ENCODE data around the gene SNN.

SNN gene

DNA sequence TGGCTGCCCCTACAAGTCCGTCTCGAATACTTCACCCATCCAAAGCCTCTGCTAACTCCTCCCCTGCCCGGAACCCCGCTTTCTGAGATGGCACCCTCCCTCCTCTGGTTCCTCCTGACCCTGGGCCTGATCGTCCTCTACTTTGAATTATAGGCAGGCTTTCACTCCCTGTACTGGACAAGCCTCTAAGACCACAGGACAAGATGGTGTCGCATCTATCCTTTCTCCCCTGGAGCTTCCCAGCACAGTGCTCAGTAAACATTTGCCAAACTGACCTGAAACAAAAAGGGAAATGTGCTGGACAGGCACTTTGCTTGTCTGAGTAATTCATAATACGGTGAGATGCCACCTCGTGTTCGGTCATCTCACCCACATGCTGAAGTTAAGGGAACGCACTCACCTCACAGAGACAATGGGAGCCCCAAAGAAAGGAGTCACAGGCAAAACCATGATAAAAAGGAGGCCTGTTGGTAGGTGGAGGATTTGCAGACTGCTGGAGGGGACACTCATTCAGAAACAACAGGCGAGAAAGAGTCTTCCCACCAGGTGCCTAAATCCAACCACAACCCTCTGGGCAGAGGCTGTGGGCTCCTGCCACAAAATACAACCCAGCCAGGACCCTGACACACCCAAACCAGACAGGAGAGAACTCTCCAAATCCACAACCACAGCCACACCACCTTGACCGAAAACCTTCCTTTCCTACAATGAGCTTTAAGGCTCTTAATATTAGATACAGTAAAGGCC is 28.2 kb downstream of the SNN start:
- in situ Hi-C loops (cut with MboI; ENCODE audit: low sequenced_read_pairs), result no loop called here

DNA sequence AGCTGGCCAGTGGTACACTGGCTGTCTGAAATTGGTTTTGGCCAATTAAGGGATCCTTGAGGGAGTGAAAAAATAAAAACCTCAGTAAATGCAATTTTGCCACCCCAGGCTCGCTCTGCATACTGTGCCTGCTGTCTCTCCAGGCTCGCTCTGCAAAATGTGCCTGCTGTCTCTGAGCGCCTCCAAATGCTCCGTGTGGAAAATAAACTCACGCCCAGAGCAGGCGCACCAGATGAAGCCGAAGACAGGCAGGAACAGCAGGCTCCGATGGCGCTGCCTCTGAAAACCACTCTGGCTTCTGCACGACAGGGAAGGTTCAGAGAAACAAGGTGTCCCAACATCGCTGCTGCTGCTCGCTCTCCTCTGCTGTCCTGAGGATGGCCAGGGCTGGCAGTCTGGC is 29.1 kb downstream of the SNN start:
- in situ Hi-C loops (cut with MboI; ENCODE audit: low sequenced_read_pairs), result no loop called here

DNA sequence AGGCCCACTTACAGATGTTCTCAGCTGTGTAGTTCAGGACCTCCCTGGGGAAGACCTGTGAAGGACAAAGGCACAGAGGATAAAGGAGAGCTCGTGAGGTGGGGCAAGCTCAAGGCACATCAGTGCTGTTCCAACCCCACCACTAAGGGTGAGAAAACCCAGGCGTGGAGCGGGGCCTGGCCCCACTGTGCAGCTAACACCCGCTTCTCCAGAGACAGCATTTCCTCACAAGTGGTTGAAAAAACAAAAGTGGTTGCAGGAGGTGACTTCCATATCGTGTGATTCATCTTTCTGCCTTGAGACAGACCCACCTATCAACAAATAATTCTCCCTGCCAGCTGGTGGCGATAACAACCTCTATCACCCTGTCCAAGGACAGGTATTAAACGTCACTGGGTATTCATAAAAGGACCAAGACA is 30.0 kb downstream of the SNN start:
- in situ Hi-C loops (cut with MboI; ENCODE audit: low sequenced_read_pairs), result no loop called here

DNA sequence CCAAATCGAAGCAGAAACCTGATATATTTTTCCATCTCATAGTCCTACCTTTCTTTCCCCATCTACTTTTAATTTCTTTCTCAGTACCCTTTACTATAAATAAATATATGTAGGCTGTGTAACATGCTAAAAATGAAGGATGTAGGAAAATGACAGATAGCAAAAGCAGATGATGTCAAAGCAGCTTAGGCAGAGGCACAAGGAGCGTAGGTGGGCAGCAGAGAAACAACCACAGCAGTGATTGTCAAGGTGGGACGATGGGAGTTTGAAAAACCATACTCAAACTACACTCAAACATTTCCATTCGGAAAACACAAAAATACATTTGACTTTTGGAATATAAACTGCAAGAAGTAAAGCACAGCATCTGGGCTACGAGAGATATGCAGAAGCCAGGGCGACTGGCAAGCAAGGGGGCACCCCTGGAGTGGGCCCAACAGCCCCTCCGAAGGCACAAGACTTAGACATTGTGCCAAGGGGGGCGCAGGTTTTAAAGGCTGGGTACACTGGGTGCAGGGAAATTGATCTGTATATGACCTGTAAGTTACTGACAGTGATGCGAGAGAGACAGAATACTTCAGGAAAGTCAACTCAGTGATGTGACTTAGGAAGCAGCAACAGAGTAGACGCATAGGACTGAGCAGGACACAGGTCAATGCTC is 31.1 kb downstream of the SNN start:
- in situ Hi-C loops (cut with MboI; ENCODE audit: low sequenced_read_pairs), result no loop called here

DNA sequence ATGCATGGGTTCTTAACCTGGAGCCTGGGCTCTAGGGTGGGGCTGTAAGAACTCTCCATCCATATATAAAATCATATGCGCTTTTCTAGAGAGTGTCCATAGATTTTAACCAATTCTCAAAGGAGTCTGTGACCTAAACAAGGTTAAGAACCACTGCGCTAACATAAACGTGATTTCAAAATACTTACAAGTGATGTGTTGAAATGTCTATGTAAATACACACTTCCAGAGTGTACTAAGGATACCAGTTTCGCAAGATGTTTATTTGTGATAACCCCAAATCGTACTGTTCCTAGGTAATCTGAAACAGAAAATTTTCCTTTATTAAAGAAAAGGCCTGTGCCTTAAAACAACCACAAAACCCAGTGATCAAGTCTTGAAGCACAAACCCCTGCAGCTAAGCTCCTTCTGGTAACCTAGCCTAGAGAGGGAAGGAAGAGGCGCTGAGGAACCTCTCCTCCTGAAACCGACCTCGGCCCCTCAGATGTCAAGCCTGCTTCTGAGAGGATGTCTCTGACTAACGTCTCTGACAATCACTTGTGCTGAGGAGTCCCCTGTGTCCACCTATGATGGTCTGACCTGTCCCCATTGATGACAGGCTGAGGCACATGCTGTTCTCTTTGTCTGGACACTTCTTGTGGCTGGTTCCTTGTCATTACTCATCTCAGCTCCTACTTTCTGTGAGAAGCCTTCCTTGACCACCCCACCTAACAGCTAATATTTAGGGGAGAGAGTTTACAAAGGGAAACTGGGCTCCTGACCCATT is 32.2 kb downstream of the SNN start:
- in situ Hi-C loops (cut with MboI; ENCODE audit: low sequenced_read_pairs), result no loop called here

DNA sequence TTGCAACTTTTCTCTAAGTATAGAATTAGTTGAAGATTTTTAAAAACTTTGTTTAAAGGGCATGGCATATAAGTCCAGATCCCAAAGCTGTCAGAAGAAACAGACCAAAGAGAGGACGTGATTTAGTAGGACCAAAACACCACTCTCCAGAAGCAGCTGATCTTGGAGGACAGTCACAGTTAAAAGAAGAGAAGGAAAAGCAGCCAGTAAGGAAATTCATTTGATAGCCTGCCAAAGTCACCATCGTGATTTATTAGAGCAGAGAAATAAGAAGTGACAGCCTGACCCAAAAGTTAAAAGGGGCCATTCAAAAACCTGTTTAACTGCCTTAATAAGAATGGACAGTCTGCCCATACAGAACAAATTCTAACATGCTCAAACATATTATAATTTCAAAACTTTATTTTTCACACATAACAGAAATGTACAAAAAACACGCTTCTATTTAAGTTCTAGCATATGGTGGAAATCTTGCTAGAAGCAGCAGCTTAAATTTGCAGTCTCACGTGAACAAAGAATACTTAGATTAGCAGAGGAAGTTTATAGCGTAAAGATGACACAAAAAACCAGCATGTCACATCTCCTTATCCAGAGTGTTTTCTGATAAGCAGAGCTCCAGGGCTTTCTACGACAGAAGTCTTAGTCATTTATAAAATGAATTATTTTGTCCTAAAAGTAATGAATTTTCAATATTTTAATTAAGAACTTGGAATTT is 37.2 kb downstream of the SNN start:
- in situ Hi-C loops (cut with MboI; ENCODE audit: low sequenced_read_pairs), result no loop called here

DNA sequence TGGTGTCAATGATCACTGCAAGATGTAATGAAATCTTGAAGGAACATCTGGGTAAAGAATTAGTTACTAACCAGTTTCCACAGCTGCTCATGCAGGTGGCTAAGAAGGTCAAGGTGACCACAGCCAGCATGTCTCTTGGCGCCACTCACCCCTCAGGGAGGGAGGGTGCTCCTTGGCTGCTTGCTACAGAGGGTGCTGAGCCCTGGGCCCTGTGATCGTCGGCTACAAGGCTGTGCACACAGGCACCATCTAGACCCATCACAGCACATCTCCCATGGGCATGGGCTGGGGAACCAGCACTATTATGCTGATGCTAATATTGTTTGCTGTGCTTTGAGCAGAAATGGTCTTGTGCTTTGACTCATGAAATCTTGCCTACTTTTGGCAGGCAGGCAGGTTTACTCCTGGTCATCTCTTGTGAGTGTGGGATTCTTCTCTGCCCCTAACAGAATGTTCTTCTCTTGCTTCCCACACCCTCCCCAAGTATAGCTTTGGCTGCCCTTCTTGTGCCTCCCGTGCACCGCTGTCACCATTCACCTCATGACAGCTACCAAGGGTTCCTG is 38.0 kb downstream of the SNN start:
- in situ Hi-C loops (cut with MboI; ENCODE audit: low sequenced_read_pairs), result no loop called here

DNA sequence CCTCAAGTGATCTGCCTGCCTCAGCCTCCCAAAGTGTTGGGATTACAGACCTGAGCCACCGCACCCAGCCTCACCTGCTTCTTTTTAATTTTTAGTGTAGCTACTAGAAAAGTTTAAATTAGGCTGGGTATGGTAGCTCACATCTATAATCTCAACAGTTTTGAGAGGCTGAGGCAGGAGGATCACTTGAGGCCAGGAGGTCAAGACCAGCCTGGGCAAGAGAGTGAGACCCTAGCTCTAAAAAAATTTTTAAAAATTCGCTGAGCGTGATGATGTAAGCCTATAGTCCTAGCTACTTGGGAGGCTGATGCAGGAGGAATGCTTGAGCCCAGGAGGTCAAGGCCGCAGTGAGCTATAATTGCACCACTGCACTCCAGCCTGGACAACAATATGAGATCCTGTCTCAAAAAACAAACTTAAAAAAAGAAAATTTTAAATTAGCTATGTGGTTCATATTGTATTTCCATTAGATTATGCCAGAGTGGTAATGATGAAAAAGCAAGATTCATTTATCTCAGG is 39.5 kb downstream of the SNN start:
- in situ Hi-C loops (cut with MboI; ENCODE audit: low sequenced_read_pairs), result no loop called here

DNA sequence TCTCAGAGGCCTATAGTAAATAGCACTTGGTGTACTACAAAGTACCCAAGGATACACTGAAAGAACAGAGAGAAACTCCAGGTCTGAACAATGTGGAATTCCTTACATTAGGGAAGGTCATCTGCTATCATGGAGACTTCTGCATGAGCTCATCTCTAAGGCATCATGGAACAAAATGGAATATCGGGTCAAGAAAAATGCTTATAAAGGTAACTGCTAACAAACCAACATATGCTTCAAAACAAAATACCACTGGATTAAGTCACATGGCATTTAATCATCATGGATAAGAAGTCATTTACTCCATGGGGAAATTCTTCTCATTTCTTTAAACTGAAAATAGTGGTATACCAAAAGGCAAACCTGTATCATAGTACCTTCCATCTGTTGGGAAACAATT is 40.2 kb downstream of the SNN start:
- in situ Hi-C loops (cut with MboI; ENCODE audit: low sequenced_read_pairs), result no loop called here

DNA sequence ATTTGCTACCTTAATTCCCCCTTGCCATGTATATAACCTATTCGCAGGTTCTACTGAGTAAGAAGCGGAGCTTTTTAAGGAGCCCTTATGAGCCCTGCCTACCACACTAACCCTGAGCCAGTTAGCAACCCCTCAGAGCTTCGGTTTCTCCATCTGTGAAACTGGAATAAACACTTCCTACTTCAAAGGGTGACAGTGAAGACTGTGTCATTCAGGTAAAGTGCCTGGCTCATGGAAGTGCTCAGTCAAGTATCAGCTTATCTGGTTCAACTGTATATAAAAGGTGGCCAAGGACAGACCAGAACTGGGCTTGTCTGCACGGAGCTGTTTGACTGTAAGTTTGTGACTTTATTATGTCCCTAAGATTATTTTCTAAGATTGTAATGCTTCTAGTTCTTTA is 43.4 kb downstream of the SNN start:
- in situ Hi-C loops (cut with MboI; ENCODE audit: low sequenced_read_pairs), result no loop called here

DNA sequence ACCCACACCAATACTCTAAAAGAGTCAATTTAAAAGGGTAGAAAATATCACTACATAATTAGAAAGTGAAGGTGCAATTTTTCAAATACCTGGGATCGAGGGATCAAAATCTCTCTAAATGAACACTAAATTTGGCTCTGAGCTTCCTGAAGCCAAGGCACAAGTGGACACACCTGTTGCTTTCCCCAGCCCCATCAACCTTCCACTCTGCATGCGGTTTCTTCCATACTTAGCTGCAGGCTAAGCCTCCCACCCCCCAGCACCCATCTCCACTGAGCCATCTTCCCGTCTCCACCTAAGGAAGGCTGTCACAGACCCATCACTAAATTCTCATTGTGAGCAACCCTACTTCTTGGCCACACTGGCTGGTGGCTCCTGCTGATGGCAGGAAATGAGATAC is 43.9 kb downstream of the SNN start:
- in situ Hi-C loops (cut with MboI; ENCODE audit: low sequenced_read_pairs), result no loop called here

DNA sequence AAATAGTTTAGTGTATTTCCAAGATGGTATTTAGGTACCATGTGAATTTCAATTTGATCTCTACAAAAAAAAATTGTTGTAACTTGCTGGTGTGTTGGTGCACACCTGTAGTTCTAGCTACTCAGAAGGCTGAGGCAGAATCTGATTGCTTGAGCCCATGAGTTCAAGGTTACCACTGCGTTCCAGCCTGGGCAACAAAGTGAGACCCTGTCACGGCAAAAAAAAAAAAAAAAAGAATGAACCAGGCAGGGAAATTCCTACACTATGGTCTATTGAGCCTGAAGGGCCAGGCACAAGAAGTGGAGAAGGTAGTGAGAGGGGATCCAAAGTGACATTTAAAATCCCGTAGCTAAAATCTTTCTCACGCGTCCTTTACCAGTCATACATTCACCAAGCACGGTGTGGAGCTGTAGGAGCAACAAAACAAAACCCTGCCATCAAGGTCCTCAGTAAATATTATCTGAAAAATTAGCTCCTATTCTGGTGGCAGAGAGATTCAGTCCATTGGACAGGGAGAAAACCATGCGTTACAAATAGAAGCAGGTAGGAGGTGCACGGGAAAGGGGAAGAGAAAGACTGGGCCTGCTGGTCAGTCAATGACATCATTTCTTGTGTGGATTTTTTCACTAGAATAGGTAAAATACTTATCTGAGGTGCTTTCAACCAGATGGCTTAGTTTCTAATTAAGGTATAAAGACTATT is 47.1 kb downstream of the SNN start:
- in situ Hi-C loops (cut with MboI; ENCODE audit: low sequenced_read_pairs), result no loop called here

DNA sequence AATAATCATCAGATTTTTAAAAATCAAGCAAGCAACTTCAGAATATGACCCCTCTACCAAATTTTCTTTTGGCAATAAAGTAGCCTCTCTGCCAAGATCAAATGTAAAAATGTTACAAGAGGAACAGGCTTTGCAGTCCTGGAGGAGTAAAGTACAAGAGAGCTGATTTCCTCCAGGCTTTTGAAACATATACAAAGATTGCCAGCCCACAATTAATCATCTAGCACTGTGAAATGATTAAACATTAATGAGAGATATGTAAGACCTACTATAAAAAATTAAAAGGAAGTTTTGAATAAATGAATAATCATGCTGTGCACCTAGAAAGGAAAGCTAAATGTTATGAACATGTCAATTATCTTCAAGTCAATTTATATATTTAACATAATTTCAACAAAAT is 48.1 kb downstream of the SNN start:
- in situ Hi-C loops (cut with MboI; ENCODE audit: low sequenced_read_pairs), result no loop called here

DNA sequence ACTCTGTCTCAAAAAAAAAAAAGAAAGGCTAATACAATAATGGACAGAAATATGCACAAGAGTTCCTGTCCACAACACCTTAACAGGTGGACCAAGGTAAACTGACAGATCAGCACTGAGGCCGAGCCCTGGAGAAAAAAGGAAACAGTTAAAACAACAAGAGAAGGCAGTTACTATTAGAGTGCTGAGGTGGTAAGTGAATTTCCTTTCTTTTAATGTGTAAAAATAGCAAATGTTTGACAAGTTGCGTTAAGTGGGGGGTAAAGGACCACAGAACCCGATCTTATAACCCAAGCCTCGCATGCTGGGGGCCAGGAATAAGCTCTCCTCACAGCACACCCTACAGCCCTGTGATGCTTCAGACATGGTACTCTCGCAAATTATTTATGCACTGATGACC is 49.6 kb downstream of the SNN start:
- in situ Hi-C loops (cut with MboI; ENCODE audit: low sequenced_read_pairs), result no loop called here

DNA sequence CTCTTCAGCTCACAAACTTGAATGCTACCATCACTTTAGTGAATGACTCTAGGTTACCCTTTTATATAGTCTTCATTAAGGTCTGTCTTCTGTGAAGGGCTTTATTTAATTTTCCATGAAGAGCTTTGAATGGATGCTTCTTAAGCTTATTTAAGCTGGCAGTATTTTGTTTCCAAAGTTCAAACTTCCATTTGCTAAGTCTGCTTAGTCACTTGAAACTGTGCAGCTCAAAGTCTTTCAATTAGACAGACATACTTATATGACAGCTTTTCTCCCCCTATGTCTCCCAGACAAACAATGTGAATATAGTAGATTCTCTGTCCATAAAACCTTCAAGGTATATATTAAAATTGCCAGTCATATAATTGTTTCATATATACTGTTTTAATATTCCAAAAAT is 50.9 kb downstream of the SNN start:
- in situ Hi-C loops (cut with MboI; ENCODE audit: low sequenced_read_pairs), result no loop called here

DNA sequence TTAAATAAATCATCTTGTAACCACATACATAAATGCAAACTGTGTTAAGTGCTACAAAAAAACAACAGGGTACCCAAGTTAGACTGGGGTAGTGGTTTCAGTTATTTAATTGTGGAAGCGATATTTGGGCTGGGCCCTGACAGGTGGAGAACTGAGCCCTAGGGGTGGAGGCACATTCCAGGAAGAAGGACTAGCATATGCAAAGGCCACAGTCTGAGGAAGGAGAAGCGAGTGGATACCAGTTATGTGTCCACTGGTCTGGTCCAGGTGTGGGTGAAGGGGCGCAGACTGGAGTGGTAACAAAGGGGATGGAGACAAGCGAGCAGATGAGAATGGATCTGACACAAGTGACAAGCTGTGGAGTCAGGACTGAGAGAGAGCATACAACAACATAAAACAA is 51.5 kb downstream of the SNN start:
- in situ Hi-C loops (cut with MboI; ENCODE audit: low sequenced_read_pairs), result no loop called here

DNA sequence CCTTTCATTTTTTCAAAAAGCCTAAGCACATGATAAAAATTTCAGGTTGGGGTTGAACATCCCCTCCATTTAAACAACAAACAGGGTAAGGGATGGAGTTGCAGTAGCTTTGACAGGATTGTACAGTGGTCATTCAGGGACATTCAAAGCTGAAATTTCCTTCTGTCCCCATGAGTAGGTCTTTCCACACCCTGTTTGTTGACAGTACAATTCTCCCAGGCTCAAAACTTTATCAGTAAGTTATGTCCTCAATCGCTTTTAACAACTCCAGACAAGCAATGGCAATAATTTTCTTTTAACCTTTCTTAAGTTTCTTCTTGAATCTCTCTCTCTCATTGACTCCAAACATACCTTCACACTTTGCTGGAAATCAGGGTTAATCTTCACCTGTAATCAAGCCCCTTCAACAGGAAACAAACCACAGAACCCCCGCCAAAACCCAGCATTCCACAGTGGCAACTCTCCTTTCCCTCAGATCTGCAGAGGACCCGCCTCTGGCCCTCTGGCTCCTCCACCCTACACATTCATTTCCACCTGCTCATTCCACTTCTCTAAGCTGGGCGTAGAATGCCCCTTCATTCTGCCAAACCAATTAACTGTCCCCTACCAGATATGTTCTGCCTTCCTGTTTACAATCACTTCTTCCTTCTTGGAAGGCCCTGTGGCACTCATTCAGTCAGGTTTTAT is 53.7 kb downstream of the SNN start:
- in situ Hi-C loops (cut with MboI; ENCODE audit: low sequenced_read_pairs), result no loop called here

DNA sequence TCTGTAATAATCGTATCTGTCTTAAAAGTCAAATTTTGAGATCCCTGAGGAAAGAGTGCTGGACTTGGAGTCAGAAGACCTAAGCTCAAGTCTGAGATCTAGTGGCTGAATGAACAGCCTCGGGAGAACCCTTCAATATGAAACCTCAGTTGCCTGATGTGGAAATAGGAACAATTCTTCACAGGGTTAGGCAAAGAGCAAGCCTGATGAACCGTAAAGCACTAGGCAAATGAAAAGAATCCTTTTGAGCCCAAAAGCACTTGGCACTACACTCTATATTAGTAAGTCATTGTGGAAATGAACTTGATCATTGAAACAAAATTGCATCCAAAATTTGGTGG is 54.2 kb downstream of the SNN start:
- in situ Hi-C loops (cut with MboI; ENCODE audit: low sequenced_read_pairs), result no loop called here

DNA sequence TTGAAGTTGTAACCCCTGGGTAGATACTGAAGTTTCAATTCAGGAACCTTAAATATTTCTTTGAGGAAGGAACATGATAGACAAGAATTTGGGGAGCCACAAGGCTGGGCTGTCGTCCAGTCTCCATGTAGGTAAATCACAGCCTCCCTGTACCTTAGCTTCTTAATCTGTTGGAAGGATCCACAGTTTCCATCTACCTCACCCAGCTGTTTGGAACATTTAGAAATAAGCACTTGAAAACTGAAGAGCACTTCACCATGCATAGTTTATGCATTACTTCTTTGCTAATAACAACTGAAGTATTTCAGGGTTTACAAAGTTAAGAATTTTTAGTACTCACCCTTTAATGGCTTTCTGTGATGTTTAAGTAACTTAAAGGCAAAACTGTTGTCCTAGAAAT is 57.2 kb downstream of the SNN start:
- in situ Hi-C loops (cut with MboI; ENCODE audit: low sequenced_read_pairs), result no loop called here

DNA sequence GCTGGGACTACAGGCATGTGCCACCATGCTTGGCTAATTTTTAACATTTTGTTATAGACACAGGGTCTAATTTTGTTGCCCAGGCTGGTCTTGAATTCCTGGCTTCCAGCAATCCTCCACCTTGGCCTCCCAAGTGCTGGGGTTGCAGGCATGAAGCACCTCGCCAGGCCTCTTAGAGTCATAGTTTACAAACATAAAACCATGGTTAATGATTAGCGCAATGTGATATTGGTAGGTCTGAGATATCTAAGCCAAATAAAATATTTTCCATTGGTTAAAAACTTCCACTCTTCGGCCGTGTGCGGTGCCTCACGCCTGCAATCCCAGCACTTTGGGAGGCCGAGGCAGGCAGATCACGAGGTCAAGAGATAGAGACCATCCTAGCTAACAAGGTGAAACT is 57.8 kb downstream of the SNN start:
- in situ Hi-C loops (cut with MboI; ENCODE audit: low sequenced_read_pairs), result no loop called here
